Subcutaneous abdominal adipose tissue (tissue), 5 donors: Measurements from ENCODE around the gene USP49.
"Not testable (repeated sequence)": the region's sequence is repeated elsewhere in the genome, so short reads cannot be mapped to it uniquely, and the experiment has no call there.

Experiments
- H3K27ac ChIP-seq: one replicate; pipeline ENCODE4 v1.7.0; 2013; ENCODE audit warnings: low read depth, mild to moderate bottlenecking, inconsistent platforms, low read length, moderate library complexity
- H3K27me3 ChIP-seq, 5 donors: one replicate each; pipeline ENCODE4 v1.7.0; 2013; ENCODE audit warnings: low read length in 5 of 5, inconsistent platforms in 1 of 5; ENCODE audit not compliant: control insufficient read depth in 5 of 5, insufficient read depth in 4 of 5
- H3K36me3 ChIP-seq, 5 donors: one replicate each; pipeline ENCODE4 v1.7.0; 2013; ENCODE audit warnings: low read length in 5 of 5; ENCODE audit not compliant: control insufficient read depth in 5 of 5, insufficient read depth in 5 of 5
- H3K4me1 ChIP-seq, 5 donors: one replicate each; pipeline ENCODE4 v1.7.0; 2013; ENCODE audit warnings: low read length in 5 of 5, mild to moderate bottlenecking in 3 of 5, moderate library complexity in 1 of 5; ENCODE audit not compliant: control insufficient read depth in 5 of 5, insufficient read depth in 5 of 5
- H3K4me3 ChIP-seq, 5 donors: one replicate each; pipeline ENCODE4 v1.7.0; 2013; ENCODE audit warnings: low read length in 5 of 5, low read depth in 1 of 5
- H3K9ac ChIP-seq, 5 donors: one replicate each; pipeline ENCODE4 v1.7.0; 2013; ENCODE audit warnings: low read length in 5 of 5, mild to moderate bottlenecking in 4 of 5, moderate library complexity in 3 of 5
- H3K9me3 ChIP-seq, 5 donors: one replicate each; pipeline ENCODE4 v1.7.0; 2013; ENCODE audit warnings: low read length in 5 of 5; ENCODE audit not compliant: control insufficient read depth in 5 of 5
- donor health status: healthy.
- donor health status: healthy.
- donor health status: healthy.
- donor health status: healthy.
- donor health status: healthy.

The USP49 gene

DNA sequence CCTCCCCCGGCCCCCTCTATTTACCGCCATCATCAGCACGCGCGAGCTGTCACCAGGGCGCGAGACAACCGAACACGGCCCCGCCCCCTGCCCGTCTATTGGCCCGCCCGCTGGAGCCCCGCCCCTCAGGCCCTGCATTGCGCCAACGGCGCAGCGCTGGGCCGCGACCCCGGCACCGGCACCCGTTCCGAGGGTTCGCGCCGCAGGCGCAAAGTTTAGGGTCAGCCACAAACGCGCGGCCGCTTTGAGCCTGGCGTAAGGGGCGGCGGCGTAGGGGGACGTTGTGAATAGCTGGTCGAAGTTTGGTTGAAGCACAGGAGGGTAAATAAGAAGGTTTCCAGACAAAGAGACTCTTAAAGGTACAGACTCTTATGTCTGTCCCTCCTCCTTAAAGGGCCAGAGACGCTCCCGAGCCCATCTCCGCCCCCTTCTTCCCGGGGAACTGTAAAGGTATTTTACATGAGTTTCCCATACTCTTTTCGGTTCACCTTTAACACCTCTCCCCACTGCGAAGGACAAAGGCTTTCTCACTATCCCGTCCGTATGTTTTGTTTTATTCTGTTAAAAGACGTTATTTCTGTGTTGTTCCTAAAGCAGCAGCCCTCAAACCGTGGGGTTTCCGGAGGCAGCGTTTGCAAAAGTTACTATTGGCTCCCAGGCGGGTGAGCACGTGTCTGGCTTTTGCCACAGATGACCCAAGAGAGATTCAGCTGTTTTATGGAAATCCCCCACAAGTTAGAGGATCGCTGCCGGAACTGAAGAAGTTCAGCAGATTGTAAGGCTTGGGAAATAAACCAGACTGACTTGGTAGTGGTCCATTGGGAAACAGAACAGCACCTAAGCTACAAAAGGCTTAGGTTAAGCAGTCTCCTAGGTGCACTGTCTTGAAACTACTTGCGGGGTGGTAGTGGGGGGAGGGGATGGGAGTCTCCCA lies at the start of gene USP49:
Gene USP49 (minus strand): TSS at position 76 of the 934 bp plus-strand sequence. CDS start 88,392 bp downstream, outside the sequence.
- Histone ChIP-seq H3K4me1 (peaks cover 5 to 26% (median 25%) of the 10 kb centered on the region in 5 donors), H3K27me3 (no peaks in the 10 kb centered on the region), H3K36me3 (peaks cover 0 to 6% (median 0%) of the 10 kb centered on the region in 5 donors), H3K4me3 (peak within 1 kb of the TSS; percentile 78 to 89 (median 83)), H3K27ac (peak within 1 kb of the TSS; percentile 92), H3K9ac (peak within 1 kb of the TSS; percentile 73 to 94 (median 89)), H3K9me3 (no peaks in the 10 kb centered on the region)

DNA sequence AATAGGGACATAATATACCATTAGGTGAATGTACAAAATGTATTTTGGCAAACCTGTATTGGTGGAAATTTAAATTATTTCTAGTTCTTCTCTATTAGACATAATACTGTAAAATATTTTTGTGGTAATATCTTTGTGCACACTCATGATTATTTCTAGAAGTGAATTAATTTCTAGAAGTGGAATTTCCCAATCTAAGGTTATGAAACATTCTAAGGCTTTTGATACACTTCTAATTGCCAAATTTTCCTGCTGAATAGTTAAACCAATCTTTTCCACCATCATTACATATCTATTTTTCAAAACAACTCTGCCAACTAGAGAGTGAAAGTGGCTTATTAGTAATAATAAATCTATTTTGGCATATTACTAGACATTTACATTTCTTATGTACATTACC lies 48.3 kb upstream of the USP49 start:
- Histone ChIP-seq H3K4me1 (peaks cover 10 to 44% (median 37%) of the 10 kb centered on the region in 5 donors), H3K36me3 (no peaks in the 10 kb centered on the region), H3K9me3 (no peaks in the 10 kb centered on the region), H3K9ac (no peak overlapping the region), H3K27me3 (no peaks in the 10 kb centered on the region), H3K4me3 (no peak overlapping the region), H3K27ac (no peak overlapping the region)

- H3K9me3 ChIP-seq, H3K27me3 ChIP-seq, H3K36me3 ChIP-seq, H3K4me3 ChIP-seq: not testable (repeated sequence)
- Histone ChIP-seq H3K27ac (peak overlapping the region; percentile 96), H3K4me1 (peaks cover 14 to 46% (median 43%) of the 10 kb centered on the region in 5 donors), H3K9ac (peak overlapping the region in 1 of 5 donors; percentile 72)
Observed at GRCh38 chr6:41942882-41943281, 47.7 kb upstream of the USP49 start.

DNA sequence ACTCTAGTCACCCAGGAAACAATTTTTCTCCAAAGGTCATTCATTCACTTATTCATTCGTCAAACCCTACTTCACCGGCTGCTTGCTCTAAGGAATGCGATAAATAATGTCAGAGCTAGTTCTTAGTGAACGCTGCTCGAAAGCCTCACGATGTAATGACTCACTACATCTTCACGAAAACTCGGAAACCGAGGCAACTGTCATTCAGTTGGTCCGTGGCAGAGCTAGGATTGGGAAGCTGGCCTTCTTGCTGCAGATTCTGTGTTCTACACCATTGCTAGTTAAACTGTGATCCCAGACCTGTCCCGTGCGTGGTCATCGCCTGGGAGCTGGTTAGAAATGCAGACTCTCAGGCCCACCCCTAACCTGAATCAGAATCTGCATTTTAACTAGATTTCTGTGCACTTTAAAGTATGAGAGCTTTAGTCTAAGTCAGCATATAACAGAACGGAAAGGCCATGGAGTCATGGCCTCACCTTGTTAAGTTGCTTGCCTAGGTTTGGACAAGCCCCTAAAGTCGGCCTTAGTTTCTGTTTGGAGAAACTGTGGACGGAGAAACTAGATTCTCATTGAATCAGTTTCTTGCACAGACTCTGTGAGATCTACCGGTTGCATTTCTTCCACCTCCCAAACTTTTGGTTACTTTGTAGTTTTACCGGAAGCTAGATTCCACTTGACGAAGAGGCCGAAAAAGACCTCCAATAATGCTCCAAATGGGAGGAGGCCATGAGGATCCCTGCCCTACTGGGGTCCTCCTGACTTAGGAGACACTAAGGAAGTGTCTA lies 47.1 kb upstream of the USP49 start:
- Histone ChIP-seq H3K9ac (peak overlapping the region; percentile 52 to 75 (median 68)), H3K27me3 (no peaks in the 10 kb centered on the region), H3K27ac (peak overlapping the region; percentile 96), H3K9me3 (no peaks in the 10 kb centered on the region), H3K36me3 (peaks cover 0 to 4% (median 0%) of the 10 kb centered on the region in 5 donors), H3K4me1 (peaks cover 14 to 50% (median 46%) of the 10 kb centered on the region in 5 donors), H3K4me3 (peak overlapping the region; percentile 64 to 92 (median 86))

DNA sequence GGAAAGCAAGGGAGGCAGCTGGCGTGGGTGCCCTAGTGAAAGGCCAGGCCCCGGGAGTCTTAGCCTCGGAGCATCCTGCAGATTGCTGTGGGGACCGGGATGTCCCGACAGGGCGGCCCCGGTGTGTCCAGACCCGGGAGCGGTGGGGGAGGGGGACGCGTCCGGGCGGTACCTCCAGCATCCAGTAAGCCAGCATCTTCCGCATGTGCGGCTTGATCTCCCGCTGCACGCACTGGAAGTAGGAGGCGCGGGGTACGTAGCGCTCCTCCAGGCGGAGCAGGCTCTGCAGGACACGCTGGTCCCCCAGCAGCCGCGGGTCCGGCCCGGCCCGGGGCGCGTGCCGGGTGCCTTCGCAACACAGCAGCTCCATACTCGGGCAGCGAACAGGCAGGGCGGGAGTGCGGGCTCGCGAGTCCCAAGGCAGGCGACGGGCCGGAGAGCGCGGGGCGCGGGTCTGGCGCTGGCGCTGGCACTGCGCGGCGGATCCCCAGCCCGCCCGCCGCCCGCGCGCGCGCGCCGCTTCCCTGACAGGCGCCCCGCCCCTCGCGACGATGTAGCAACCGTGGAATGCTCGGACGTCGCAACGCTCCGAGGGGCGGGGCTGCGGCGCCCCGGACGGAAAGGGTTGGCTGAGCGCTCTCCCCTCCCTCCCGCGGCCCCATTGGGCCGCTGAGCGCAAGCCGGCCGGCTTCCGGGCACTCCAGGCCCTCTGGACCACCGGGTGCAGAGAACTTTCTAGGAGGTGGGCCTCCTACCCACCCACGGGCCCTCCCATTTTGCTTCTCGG lies 46.3 kb upstream of the USP49 start, which contains the start of gene CCND3:
Gene CCND3 (minus strand): TSS at position 529 of the 787 bp plus-strand sequence. CDS start 159 bp downstream, at position 370.
- peaks cover 15 to 57% (median 54%) of the 10 kb centered on the region in 5 donors for H3K4me1 ChIP-seq
- no peaks in the 10 kb centered on the region for H3K27me3 ChIP-seq
- H3K27ac ChIP-seq, result peak within 1 kb of the TSS; percentile 96
- peaks cover 0 to 10% (median under 1%) of the 10 kb centered on the region in 5 donors for H3K36me3 ChIP-seq
- no peaks in the 10 kb centered on the region for H3K9me3 ChIP-seq
- peak within 1 kb of the TSS; percentile 52 to 93 (median 75) for H3K9ac ChIP-seq
- H3K4me3 ChIP-seq, result peak within 1 kb of the TSS; percentile 86 to 93 (median 92)

DNA sequence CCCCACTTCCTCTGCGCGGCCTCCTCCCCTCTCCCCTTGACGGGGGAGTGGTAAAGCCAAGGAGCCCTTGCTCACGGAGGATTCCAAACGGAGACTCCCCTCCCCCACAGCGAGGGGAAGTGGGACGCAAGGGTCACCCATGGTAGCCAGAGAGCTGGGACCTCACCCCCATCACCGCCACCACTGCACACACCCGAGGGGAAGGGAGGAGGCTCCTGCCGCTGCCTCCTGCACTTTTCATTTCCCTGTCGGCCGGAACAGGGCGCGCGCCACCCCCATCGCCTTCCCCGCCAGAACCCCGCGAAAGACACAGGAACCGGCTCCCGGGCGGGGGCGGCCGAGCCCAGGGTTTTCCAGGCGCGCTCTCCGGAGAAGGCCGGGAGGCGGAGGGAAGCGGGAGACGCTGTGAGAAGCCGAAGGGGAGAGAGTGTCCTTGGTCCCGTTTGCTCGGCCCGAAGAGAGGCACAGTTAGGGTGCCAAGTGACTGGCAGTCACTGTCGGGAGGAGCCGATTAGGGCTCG lies 45.6 kb upstream of the USP49 start:
- Histone ChIP-seq H3K9ac (peak overlapping the region in 4 of 5 donors; percentile 72 to 93 (median 80)), H3K4me1 (peaks cover 17 to 64% (median 60%) of the 10 kb centered on the region in 5 donors), H3K27ac (peak overlapping the region; percentile 96), H3K9me3 (no peaks in the 10 kb centered on the region), H3K36me3 (peaks cover 0 to 17% (median 6%) of the 10 kb centered on the region in 5 donors), H3K4me3 (peak overlapping the region; percentile 86 to 93 (median 92)), H3K27me3 (no peaks in the 10 kb centered on the region)

GRCh38 chr6:41939848-41940758 lies 44.9 kb upstream of the USP49 start:
- H3K4me1 ChIP-seq, result peaks cover 17 to 70% (median 67%) of the 10 kb centered on the region in 5 donors
- H3K9ac ChIP-seq, result peak overlapping the region in 4 of 5 donors; percentile 72 to 93 (median 80)
- H3K36me3 ChIP-seq, result peaks cover 0 to 24% (median 13%) of the 10 kb centered on the region in 5 donors
- no peaks in the 10 kb centered on the region for H3K27me3 ChIP-seq
- H3K27ac ChIP-seq, result peak overlapping the region; percentile 96
- peak overlapping the region; percentile 86 to 93 (median 92) for H3K4me3 ChIP-seq
- H3K9me3 ChIP-seq, result no peaks in the 10 kb centered on the region

DNA sequence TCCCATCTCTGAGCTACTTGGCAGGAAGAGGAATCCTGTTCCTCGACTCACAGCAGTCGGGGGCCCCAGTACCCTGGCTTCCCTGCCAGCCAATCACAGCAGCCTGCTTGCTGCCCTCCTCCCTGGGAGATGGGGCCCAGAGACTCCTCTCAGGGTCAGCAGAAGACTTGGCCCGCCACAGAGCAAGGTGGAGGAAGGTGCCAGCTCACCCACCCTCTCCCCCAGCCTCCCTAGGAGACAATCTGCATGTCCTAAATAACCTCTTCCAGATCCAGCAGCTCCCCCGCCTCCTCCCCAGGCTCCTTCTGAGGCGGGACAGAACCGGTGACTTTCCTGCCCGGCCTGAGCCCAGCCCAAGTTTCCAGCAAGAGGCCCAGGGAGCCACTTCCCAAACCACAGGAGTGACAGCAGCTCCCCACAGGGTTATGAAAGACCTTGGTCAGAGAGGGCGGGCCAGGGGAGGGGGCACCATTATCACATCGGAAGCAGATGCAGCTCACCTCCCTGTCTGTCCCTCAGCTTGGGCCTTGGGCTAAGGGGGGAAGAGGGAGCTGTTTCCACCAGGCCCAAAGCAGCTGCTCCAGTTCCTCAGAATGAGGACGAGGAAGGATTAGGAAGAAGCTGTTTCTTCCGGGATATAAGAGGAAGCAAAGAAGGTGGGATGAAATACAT lies 44.1 kb upstream of the USP49 start:
- H3K4me3 ChIP-seq, result peak overlapping the region in 4 of 5 donors; percentile 17 to 93 (median 90)
- H3K36me3 ChIP-seq, result peaks cover under 1 to 32% (median 20%) of the 10 kb centered on the region in 5 donors
- peaks cover 17 to 77% (median 72%) of the 10 kb centered on the region in 5 donors for H3K4me1 ChIP-seq
- H3K27me3 ChIP-seq, result no peaks in the 10 kb centered on the region
- H3K9ac ChIP-seq, result peak overlapping the region in 3 of 5 donors; percentile 1 to 13 (median 8)
- peak overlapping the region; percentile 35 for H3K27ac ChIP-seq
- no peaks in the 10 kb centered on the region for H3K9me3 ChIP-seq
